ENCODE data around the gene TRIM29. TPM values are rescaled to one million over a fixed set of nuclear protein-coding genes. Genes with fewer than 3 reads are reported as not detected.
A peak's percentile ranks its signal among the peaks of the same experiment; 100 is the strongest.

The TRIM29 gene
- total and polyA plus RNA-seq, 2 of the 13 experiments (the other 11 are each of a cell fraction or from before 2014, with no cell fraction given) = 0.86 TPM

DNA sequence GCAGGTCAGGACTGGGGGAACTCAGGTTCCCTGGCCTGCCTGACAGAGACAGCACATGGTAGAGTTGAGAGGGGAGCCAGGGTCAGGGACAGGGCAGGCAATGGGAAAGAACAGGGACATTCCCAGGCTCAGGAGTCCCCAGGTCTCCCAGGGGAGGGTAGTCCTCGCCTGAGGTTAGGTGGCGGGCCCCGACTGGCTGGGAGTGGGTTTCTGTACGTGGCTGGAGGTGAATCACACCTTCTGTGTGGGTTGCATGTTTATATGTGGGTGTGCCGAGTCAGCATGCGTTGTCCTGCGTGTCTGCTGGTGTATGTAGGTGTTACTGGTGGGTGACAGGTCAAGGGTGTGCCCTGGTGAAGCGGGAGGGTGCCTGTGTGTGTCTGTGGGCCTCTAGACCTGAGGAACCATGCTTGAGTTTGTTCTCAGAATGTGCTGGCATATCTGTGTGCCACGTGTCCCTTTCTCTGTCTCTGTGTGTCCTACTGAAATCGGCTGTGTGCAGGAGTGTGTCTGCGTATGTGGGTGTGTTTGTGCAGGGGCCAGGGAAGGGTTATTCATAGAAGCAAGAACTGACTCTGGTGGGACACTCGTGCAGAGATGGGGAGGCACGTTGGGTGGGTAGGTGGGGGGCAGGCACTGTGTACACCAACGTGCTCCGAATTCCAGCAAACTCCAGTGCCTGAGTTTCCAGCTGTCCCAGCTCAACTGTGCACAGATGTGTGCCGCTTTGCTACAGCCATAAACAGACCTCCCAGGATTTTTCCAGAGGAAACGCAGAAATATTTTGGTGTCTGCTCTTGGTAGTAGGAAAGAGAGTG is 49.1 kb upstream of the TRIM29 start (continued):
- TF ChIP-seq ZNF562 (CRISPR knock-in tag; IDR thresholded peaks at IDR 0.05; ENCODE audit: borderline replicate concordance) (no peak), RXRA (CRISPR knock-in tag; IDR thresholded peaks at IDR 0.05) (peak; percentile 82; the same call in 1 of the 2 replicates), ZNF761 (CRISPR knock-in tag; conservative IDR thresholded peaks at IDR 0.05) (no peak), FOXM1 (CRISPR knock-in tag; IDR thresholded peaks at IDR 0.05) (no peak), TBX2 (CRISPR knock-in tag; IDR thresholded peaks at IDR 0.05; ENCODE audit: borderline replicate concordance) (no peak; the same call in 1 of the 2 replicates), ZNF891 (CRISPR knock-in tag; IDR thresholded peaks at IDR 0.05) (peak; percentile 19), ZNF101 (CRISPR knock-in tag; IDR thresholded peaks at IDR 0.05; ENCODE audit: borderline replicate concordance, low read depth) (no peak), ZNF350 (CRISPR knock-in tag; IDR thresholded peaks at IDR 0.05; ENCODE audit: borderline replicate concordance, low read depth) (peak; percentile 12; the same call in 1 of the 2 replicates), ZNF713 (CRISPR knock-in tag; IDR thresholded peaks at IDR 0.05) (no peak), DR1 (CRISPR knock-in tag; IDR thresholded peaks at IDR 0.05) (no peak), ZNF550 (CRISPR knock-in tag; IDR thresholded peaks at IDR 0.05; ENCODE audit: borderline replicate concordance) (0 out of 2 replicates have a peak, but pooled peaks have one; percentile 12), PHF21A (CRISPR knock-in tag; IDR thresholded peaks at IDR 0.05) (peak; percentile 42; the same call in 1 of the 2 replicates), SP4 (CRISPR knock-in tag; IDR thresholded peaks at IDR 0.05) (peak; percentile 2; the same call in 1 of the 2 replicates)

DNA sequence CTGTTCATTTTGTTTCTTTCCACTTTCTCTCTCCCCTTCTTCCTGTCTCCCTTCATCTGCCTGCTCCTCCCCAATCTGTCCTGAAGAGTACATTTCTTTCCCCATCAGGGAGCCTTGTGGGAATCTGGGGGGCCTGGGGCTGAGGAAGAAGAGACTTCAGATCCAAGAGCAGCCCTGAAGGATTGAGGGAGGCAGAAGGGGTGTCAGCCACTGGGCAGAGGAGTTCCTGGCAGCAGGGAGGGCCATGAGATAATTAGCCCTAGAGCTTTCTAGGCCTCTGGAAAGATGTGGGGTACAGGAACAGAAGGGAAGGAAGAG is 48.5 kb upstream of the TRIM29 start:
- CTCF ChIA-PET (ENCODE audit: low intra/inter-chr PET ratio, low total read pairs) = no interaction called here
- Histone ChIP-seq H3K9me3 (ENCODE audit: low read length) (no peaks in the 10 kb centered on the region), H3K27ac (ENCODE audit: extremely low read length, insufficient read depth, low read length) (peak overlapping the region; percentile 99), H4K20me1 (ENCODE audit: insufficient read depth, low read length) (no peaks in the 10 kb centered on the region), H3K27me3 (ENCODE audit: control insufficient read depth in 1 of 2, insufficient read depth in 2 of 2, low read length in 2 of 2) (no peaks in the 10 kb centered on the region), H3K79me2 (ENCODE audit: insufficient read depth, low read length) (peaks cover 2% of the 10 kb centered on the region), H3K4me3 (replicated peaks in 1 of 3; ENCODE audit: insufficient read depth in 1 of 3, low read depth in 2 of 3, low read length in 3 of 3) (peak overlapping the region in 1 of 3 experiments; percentile 73; a peak in 1 of 6 replicates), H3K4me2 (ENCODE audit: low read depth, low read length) (peak overlapping the region; percentile 95), H2AFZ (ENCODE audit: low read length) (peak overlapping the region; percentile 51), H3K9ac (ENCODE audit: insufficient read depth, low read depth, low read length) (peak overlapping the region; percentile 71), H3K36me3 (replicated peaks in 1 of 2; ENCODE audit: control insufficient read depth in 1 of 2, insufficient read depth in 2 of 2, low read length in 2 of 2) (no peaks in the 10 kb centered on the region), H3K4me1 (ENCODE audit: insufficient read depth, low read length) (peaks cover 100% of the 10 kb centered on the region)
- POLR2A ChIA-PET = interaction anchor here (1.5 to 6.3 kb wide), 6 partner anchors 11 to 41 kb away, joined by 5 to 160 read pairs (median 26); partner anchors contain the start of gene OAF
- in situ Hi-C loops (cut with HindIII; ENCODE audit: extremely low pct_ligation_motif_present, low pct_unique_long_range_greater_than_20kb) = no loop called here
- FAIRE-seq (no peak), ATAC-seq (no peak), DNase-seq (ENCODE audit: low spot score) (no peak)
- intact Hi-C loops (cut with micrococcal nuclease; ENCODE audit: unreplicated experiment) = loop anchor here (10.0 kb wide), 1 partner anchor 522 kb away; no protein-coding TSS in a partner anchor
- no TSS peak for BruUV-seq (replicated peaks)
- TF ChIP-seq ZSCAN30 (CRISPR knock-in tag; IDR thresholded peaks at IDR 0.05) (no peak), ZNF468 (CRISPR knock-in tag; IDR thresholded peaks at IDR 0.05) (0 out of 2 replicates have a peak, but pooled peaks have one; percentile 35), TOPORS (CRISPR knock-in tag; IDR thresholded peaks at IDR 0.05) (0 out of 2 replicates have a peak, but pooled peaks have one; percentile 5), GLI4 (CRISPR knock-in tag; IDR thresholded peaks at IDR 0.05; ENCODE audit: borderline replicate concordance) (0 out of 2 replicates have a peak, but pooled peaks have one; percentile 45)
- TF ChIP-seq, protein P1, sequence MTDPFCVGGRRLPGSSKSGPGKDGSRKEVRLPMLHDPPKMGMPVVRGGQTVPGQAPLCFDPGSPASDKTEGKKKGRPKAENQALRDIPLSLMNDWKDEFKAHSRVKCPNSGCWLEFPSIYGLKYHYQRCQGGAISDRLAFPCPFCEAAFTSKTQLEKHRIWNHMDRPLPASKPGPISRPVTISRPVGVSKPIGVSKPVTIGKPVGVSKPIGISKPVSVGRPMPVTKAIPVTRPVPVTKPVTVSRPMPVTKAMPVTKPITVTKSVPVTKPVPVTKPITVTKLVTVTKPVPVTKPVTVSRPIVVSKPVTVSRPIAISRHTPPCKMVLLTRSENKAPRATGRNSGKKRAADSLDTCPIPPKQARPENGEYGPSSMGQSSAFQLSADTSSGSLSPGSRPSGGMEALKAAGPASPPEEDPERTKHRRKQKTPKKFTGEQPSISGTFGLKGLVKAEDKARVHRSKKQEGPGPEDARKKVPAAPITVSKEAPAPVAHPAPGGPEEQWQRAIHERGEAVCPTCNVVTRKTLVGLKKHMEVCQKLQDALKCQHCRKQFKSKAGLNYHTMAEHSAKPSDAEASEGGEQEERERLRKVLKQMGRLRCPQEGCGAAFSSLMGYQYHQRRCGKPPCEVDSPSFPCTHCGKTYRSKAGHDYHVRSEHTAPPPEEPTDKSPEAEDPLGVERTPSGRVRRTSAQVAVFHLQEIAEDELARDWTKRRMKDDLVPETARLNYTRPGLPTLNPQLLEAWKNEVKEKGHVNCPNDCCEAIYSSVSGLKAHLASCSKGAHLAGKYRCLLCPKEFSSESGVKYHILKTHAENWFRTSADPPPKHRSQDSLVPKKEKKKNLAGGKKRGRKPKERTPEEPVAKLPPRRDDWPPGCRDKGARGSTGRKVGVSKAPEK (CRISPR knock-in tag; IDR thresholded peaks at IDR 0.05; ENCODE audit: borderline replicate concordance) = peak; percentile 57; the same call in 1 of the 2 replicates
- TF ChIP-seq, protein P2, sequence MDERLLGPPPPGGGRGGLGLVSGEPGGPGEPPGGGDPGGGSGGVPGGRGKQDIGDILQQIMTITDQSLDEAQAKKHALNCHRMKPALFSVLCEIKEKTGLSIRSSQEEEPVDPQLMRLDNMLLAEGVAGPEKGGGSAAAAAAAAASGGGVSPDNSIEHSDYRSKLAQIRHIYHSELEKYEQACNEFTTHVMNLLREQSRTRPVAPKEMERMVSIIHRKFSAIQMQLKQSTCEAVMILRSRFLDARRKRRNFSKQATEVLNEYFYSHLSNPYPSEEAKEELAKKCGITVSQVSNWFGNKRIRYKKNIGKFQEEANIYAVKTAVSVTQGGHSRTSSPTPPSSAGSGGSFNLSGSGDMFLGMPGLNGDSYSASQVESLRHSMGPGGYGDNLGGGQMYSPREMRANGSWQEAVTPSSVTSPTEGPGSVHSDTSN (CRISPR knock-in tag; IDR thresholded peaks at IDR 0.05) = no peak

Data from HepG2 (cell line).